Measurements from ENCODE around the gene GNG13. TPM values are rescaled to one million over a fixed set of nuclear protein-coding genes. Genes with fewer than 3 reads are reported as not detected.
A peak's percentile ranks its signal among the peaks of the same experiment; 100 is the strongest.

GNG13 gene
- total RNA-seq, 1 experiment from 2014 or later: not detected

- Histone ChIP-seq H3K4me3 (ENCODE audit: low read depth, low read length, poor library complexity, severe bottlenecking) (no peak overlapping the region), H3K27ac (ENCODE audit: low read depth, low read length, poor library complexity, severe bottlenecking) (no peak overlapping the region), H3K9me3 (ENCODE audit: low read depth, low read length, poor library complexity, severe bottlenecking) (no peaks in the 10 kb centered on the region), H3K4me1 (ENCODE audit: insufficient read depth, low read length, poor library complexity, severe bottlenecking) (no peaks in the 10 kb centered on the region), H3K27me3 (replicated peaks; ENCODE audit: insufficient read depth, low read depth, low read length, poor library complexity) (peaks cover 45% of the 10 kb centered on the region), H3K36me3 (ENCODE audit: insufficient read depth, low read length, poor library complexity, severe bottlenecking) (no peaks in the 10 kb centered on the region)
- TF ChIP-seq CTCF (conservative IDR thresholded peaks at IDR 0.05; ENCODE audit: low read depth, low read length) (no peak), EZH2 (IDR thresholded peaks at IDR 0.05; ENCODE audit: borderline replicate concordance, low read depth, low read length, poor library complexity, severe bottlenecking) (peak; percentile 59)
- intact Hi-C loops (cut with micrococcal nuclease; ENCODE audit: unreplicated experiment): no loop called here
- no peak for DNase-seq (ENCODE audit: low spot score)
- BruUV-seq (replicated peaks): no TSS peak
- ChIA-PET CTCF (interaction anchor here (0.7 kb wide), 1 partner anchor 89 kb away, joined by 4 read pairs; no protein-coding TSS in a partner anchor), POLR2A (ENCODE audit: low non-redundant PET) (interaction anchor here (0.8 kb wide), 1 partner anchor 481 kb away, joined by 11 read pairs; no protein-coding TSS in a partner anchor)
These were observed 2.6 kb upstream of the GNG13 start for GRCh38 chr16:802914-803753.

GRCh38 chr16:802461-802860 is 1.9 kb upstream of the GNG13 start:
- no peaks in the 10 kb centered on the region for H3K4me1 ChIP-seq (ENCODE audit: insufficient read depth, low read length, poor library complexity, severe bottlenecking)
- no peak for DNase-seq (ENCODE audit: low spot score)
- H3K27ac ChIP-seq (ENCODE audit: low read depth, low read length, poor library complexity, severe bottlenecking): no peak overlapping the region
- no TSS peak for BruUV-seq (replicated peaks)
- no peak for TF ChIP-seq CTCF (conservative IDR thresholded peaks at IDR 0.05; ENCODE audit: low read depth, low read length)
- no peak for TF ChIP-seq EZH2 (IDR thresholded peaks at IDR 0.05; ENCODE audit: borderline replicate concordance, low read depth, low read length, poor library complexity, severe bottlenecking)
- ChIA-PET POLR2A (ENCODE audit: low non-redundant PET) (no interaction called here), CTCF (no interaction called here)
- intact Hi-C loops (cut with micrococcal nuclease; ENCODE audit: unreplicated experiment): no loop called here
- H3K36me3 ChIP-seq (ENCODE audit: insufficient read depth, low read length, poor library complexity, severe bottlenecking): no peaks in the 10 kb centered on the region
- no peak overlapping the region for H3K4me3 ChIP-seq (ENCODE audit: low read depth, low read length, poor library complexity, severe bottlenecking)
- peaks cover 45% of the 10 kb centered on the region for H3K27me3 ChIP-seq (replicated peaks; ENCODE audit: insufficient read depth, low read depth, low read length, poor library complexity)
- no peaks in the 10 kb centered on the region for H3K9me3 ChIP-seq (ENCODE audit: low read depth, low read length, poor library complexity, severe bottlenecking)

GRCh38 chr16:801584-802363 is 1.2 kb upstream of the GNG13 start:
- TF ChIP-seq CTCF (conservative IDR thresholded peaks at IDR 0.05; ENCODE audit: low read depth, low read length): no peak
- no peak for TF ChIP-seq EZH2 (IDR thresholded peaks at IDR 0.05; ENCODE audit: borderline replicate concordance, low read depth, low read length, poor library complexity, severe bottlenecking)
- intact Hi-C loops (cut with micrococcal nuclease; ENCODE audit: unreplicated experiment): no loop called here
- no peaks in the 10 kb centered on the region for H3K4me1 ChIP-seq (ENCODE audit: insufficient read depth, low read length, poor library complexity, severe bottlenecking)
- DNase-seq (ENCODE audit: low spot score): no peak
- no peak overlapping the region for H3K27ac ChIP-seq (ENCODE audit: low read depth, low read length, poor library complexity, severe bottlenecking)
- H3K27me3 ChIP-seq (replicated peaks; ENCODE audit: insufficient read depth, low read depth, low read length, poor library complexity): peaks cover 45% of the 10 kb centered on the region
- BruUV-seq (replicated peaks): no TSS peak
- CTCF ChIA-PET: no interaction called here
- H3K9me3 ChIP-seq (ENCODE audit: low read depth, low read length, poor library complexity, severe bottlenecking): no peaks in the 10 kb centered on the region
- H3K36me3 ChIP-seq (ENCODE audit: insufficient read depth, low read length, poor library complexity, severe bottlenecking): peaks cover 3% of the 10 kb centered on the region
- H3K4me3 ChIP-seq (ENCODE audit: low read depth, low read length, poor library complexity, severe bottlenecking): no peak overlapping the region
- POLR2A ChIA-PET (ENCODE audit: low non-redundant PET): interaction anchor here (1.0 kb wide), 1 partner anchor 13 kb away, joined by 4 read pairs; the partner anchor contains the start of gene CHTF18
